ENCODE results near the gene DCTPP1.

DNA sequence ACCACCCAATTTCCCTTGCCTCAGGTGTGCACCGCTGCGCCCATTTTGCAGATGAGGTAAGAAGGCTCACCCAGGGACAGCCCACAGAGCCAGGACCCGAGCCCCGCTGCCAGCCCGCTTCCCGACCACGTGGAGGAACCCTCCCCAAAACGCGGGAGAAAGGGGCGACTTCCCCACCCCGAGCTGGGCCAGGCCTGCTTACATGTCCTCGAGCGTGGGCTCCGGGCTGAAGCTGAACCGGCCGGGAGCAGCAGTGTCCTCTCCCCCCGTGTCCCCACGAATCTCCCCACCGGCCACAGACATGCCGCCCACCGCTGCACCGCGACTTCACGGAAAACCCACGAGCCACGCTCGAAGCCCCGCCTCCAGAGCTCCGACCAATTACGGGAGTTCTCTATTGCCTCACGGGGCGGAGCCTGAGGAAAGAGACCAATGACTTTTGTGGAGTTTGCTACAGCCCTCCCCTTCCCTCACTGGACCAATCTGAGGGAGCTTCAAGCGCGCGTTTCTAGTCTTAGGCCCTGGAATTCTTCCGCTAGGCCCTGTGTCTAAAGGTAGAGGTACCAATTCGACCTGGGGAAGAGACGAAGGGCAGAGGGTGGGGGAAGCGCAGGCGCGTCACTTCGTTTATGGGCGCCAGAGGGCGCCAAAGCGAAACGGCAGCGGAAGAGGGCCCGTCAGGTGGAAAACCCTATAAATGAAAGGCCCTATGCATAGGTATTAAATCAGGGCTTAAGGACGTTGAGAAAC lies at the start of gene DCTPP1:
- TF ChIP-seq ZNF264 (CRISPR knock-in tag; IDR thresholded peaks at IDR 0.05) (peak; percentile 71), BCL3 (CRISPR knock-in tag; IDR thresholded peaks at IDR 0.05) (no peak; the same call in 1 of the 2 replicates), CTCF (CRISPR knock-in tag; IDR thresholded peaks at IDR 0.05) (peak; percentile 93), MAFK (conservative IDR thresholded peaks at IDR 0.05 in 1 of 2, IDR thresholded peaks at IDR 0.05 in 1 of 2; ENCODE audit: low read length in 2 of 2) (peak in 1 of 2 experiments; percentile 63; a peak in 2 of 4 replicates)
- TF ChIP-seq, protein P1, sequence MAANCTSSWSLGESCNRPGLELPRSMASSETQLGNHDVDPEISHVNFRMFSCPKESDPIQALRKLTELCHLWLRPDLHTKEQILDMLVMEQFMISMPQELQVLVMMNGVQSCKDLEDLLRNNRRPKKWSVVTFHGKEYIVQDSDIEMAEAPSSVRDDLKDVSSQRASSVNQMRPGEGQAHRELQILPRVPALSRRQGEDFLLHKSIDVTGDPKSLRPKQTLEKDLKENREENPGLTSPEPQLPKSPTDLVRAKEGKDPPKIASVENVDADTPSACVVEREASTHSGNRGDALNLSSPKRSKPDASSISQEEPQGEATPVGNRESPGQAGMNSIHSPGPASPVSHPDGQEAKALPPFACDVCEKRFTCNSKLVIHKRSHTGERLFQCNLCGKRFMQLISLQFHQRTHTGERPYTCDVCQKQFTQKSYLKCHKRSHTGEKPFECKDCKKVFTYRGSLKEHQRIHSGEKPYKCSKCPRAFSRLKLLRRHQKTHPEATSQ (CRISPR knock-in tag; IDR thresholded peaks at IDR 0.05; ENCODE audit: borderline replicate concordance): no peak; the same call in 1 of the 2 replicates

Data from HepG2 (cell line).